Ramos (cell line): ENCODE results near the gene NCOA5.
"Not testable (repeated sequence)": the region's sequence is repeated elsewhere in the genome, so short reads cannot be mapped to it uniquely, and the experiment has no call there.

Experiments
- in situ Hi-C: fragments of 300-500 bp; cut with MboI; formaldehyde crosslinking; loops from one replicate; pipeline ENCODE4 v1.14.3; 2022; ENCODE audit warnings: low sequenced_read_pairs; ENCODE audit not compliant: unreplicated experiment

NCOA5 gene

DNA sequence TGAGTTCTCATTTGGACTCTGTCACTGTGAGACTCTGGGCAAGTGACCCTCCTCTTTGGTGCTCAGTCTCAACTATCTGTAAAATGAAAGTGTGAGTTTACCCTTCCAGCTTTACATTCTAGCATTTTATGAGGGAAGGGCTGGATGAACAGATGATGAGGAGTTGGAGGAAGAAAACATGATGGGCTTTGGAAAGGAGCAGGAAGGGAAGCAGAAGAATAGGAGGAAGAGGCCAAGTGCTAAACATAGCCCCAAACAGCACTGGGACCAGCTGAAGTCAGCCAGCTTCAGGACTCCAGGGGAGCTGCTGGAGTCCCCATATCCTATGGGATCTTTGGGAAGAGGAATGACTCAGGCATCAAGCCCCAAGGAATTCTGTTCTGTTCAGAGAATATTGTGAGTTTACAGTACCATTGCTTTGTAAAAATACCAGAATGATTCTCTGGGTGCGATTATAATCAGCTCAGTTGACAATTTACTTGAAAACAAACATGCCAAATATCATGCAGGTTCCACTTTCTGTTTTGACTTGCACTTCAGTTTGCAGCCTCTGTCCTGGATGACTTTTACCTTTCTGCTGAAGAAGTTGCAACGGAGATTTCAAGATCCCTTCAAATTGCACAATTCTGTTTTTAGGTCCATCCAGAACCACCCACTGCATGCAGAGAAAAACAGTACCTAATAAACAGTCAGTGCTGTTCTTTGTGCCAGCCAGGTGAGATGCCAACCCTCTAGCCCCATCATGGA is 31.6 kb upstream of the NCOA5 start:
- in situ Hi-C loops, result no loop called here

DNA sequence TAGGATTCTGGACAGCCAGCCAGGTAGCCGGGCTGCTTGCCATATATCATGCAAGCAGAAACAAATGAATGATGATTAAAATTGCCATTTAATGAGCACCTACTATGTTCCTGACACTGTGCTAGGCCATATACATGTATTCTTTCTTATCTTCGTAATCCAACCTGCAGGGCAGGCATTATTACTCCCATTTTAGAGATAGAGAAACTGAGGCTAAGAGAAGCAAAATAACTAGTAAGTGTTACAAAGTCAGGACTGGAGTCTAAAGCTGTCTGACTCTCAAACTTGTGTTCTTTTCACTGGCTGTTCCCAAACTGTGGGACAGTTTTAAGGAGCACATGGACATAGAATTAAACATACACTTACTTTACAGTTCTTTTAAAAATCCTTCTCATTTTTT is 30.4 kb upstream of the NCOA5 start:
- in situ Hi-C loops, result no loop called here

GRCh38 chr20:46119547-46119946 is 29.8 kb upstream of the NCOA5 start:
- in situ Hi-C loops, result no loop called here

DNA sequence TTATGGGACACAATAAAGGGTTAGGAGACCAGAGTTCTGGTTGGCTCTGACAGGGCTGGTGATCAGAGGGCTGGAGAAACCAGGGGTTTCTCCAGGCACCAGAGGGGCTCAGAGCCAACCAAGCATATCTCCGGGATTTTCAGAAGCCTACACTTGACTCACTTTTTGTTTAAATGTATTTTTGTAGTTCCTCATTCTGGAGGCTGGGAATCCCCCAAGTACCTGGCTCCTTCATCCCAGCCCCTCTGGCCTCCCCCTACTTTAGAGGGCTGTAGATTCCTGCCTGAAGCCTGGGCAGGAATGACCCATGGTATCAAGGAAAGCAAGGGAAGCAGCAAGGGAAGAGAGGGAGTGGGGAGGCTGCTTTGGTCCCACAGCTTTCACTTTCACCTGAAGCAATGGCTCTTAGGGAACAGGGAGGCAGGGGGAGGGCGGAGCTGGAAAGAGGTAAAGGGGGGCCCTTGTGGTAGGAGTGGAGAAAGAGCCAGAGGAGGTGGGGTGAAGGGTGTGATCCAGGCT is 29.3 kb upstream of the NCOA5 start:
- in situ Hi-C loops, result no loop called here

- in situ Hi-C loops, result no loop called here
Observed at GRCh38 chr20:46118481-46119020, 28.8 kb upstream of the NCOA5 start.

DNA sequence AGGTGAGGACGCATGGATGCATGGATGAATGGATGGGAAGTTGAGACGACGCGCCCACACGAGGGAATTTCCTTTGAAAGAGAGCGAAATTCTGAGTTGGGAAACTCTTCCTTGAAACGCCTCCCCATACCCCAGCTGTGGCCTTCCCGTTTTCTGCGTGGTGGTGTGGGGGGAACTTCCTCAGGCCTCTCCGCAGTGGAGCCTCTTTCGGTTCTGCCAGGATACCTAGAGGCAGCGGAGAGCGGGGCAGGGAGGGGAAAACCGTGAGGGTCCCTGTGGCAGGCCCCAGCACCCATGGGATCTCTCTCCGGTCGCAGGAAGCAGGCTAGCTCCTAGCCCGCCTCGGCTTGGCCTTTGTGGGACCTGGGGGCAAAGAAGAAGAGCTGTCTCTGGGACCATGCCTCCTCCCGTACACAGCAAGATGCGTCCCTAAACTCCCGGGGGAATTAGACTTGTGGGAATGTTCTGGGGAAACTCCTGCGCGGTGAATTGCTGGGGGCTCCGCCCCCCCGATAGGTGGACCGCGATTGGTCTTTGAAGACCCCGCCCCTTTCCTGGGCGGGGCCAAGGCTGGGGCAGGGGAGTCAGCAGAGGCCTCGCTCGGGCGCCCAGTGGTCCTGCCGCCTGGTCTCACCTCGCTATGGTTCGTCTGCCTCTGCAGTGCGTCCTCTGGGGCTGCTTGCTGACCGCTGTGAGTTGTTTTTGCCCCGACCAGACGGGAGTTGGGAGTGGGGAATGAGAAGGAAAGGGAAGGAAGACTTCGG is 28.1 kb upstream of the NCOA5 start, which contains the start of gene CD40:
Gene CD40, plus strand, starts transcription at position 611 of the 764 bp plus-strand sequence. Its CDS starts 30 bp downstream, at position 641.
- in situ Hi-C loops, result no loop called here

- in situ Hi-C loops, result no loop called here
Observed at GRCh38 chr20:46114449-46114848, 24.7 kb upstream of the NCOA5 start.

- in situ Hi-C loops, result no loop called here
Observed at GRCh38 chr20:46113113-46113470, 23.3 kb upstream of the NCOA5 start.

GRCh38 chr20:46112430-46113112 is 22.8 kb upstream of the NCOA5 start:
- in situ Hi-C loops, result no loop called here

GRCh38 chr20:46111836-46112212 is 22.1 kb upstream of the NCOA5 start:
- in situ Hi-C loops, result no loop called here

DNA sequence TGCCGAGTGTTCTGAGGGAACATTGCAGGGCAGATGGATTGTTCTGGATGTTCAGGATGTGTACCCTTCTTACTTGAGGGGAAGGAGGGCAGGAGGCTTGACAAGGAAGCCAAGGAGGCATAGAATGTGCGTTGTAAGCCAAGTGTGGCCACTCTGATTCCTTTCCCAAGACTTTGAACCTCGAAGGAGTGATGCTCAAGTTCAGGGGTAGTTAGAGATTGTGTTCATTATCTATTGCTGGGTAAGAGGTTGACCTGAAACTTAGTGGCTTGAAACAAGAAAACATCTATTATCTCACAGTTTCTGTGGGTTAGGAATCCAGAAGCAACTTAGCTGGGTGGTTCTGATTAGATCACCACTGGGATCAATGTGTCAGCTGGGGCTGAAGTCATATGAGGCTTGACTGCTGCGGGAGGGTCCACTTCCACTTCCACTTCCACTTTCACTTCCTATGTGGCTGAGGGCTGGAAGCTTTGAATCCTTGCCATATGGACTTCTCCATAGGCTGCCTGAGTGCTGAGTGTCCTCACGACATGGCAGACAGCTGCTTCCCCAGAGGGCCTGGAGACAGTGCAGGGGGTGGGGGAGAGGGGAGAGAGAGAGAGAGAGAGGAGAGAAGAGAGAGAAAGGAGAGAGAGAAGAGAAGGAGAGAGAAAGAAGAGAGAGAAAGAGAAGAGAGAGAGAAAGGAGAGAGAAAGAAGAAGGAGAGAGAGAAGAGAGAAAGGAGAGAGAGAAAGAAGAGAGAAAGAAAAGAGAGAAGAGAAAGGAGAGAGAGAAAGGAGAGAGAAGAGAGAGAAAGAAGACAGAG is 21.5 kb upstream of the NCOA5 start:
- in situ Hi-C loops, result no loop called here

GRCh38 chr20:46108976-46109375 is 19.2 kb upstream of the NCOA5 start:
- in situ Hi-C loops, result no loop called here

- in situ Hi-C loops, result no loop called here
Observed at GRCh38 chr20:46108435-46108841, 18.7 kb upstream of the NCOA5 start.

DNA sequence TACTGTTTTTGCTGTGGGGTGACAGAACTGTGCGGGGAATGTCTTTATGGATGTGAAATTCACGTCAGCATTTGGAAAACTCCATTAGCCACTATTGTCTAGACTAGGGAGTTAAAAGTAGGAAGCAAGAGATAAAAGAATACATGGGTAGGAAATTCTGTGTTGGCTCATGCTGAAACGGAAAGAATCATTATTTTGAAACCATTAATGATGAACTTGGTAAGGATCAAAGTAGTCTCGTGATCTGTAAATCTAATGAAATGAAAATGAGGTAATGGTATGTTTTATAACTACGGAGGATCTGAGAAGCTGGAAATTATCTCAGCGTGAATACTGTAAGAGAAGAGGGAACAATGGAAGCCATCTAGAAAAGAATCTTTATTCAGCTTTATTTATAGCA is 17.3 kb upstream of the NCOA5 start:
- in situ Hi-C loops, result no loop called here

DNA sequence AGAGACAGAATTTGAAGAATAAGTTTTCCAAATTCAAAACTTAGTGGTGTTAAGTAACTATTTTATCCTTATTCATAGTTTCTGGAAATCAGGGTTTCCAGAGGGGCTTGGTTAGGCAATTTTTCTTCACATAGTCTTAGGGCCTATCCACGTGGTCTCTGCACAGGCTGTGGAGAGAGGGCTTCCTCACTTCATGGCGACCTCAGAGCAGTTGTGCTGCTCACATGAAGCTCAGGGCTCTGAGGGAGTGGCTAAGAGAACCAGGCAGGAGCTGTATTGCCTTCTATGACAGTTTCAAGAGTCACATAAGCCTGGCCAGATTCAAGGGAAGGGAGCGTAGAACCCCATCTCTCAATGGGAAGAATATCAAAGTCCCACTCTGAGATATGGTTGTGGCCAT is 14.5 kb upstream of the NCOA5 start:
- in situ Hi-C loops, result no loop called here

- in situ Hi-C loops, result no loop called here
Observed at GRCh38 chr20:46102940-46103339, 13.2 kb upstream of the NCOA5 start.

DNA sequence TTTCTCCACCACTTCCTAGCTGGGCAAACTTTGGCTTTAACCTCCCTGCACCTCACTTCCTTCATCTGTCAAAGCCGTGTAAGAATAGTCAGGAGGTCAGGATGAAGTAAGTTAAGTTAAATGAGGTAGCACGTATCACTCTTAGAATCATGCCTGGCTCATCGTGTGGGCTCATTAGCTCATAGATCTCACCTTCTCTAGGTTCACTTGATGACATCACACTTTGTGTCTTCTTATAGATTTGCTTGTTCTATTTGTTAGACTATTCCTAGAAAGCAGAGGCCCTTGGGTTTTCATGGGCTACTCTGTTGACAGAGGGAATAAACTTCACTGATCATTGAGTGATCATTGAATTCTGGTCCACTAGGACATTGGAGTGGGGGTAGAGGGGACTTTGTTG is 12.2 kb upstream of the NCOA5 start:
- in situ Hi-C loops, result no loop called here

GRCh38 chr20:46100988-46101387 is 11.2 kb upstream of the NCOA5 start:
- in situ Hi-C loops, result no loop called here

DNA sequence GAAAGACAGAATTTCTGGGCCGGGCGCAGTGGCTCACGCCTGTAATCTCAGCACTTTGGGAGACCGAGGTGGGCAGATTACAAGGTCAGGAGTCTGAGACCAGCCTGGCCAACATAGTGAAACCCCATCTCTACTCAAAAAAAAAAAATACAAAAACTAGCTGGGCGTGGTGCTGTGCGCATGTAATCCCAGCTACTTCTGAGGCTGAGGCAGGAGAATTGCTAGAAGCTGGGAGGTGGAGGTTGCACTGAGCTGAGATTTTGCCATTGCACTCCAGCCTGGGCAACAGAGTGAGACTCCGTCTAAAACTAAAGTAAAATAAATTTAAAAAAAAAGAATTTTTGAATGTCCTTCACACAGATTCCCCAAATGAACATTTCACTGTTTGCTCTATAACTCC is 10.7 kb upstream of the NCOA5 start:
- in situ Hi-C loops, result not testable (repeated sequence)
